Nephron progenitor cell (in vitro differentiated cells): Measurements from ENCODE around the gene CLEC18B.
"Not testable (repeated sequence)": the region's sequence is repeated elsewhere in the genome, so short reads cannot be mapped to it uniquely, and the experiment has no call there.

ENCODE experiments used
- DNase-seq: peaks from one replicate; pipeline ENCODE4 v3.0.0; 2021
- H3K27ac Mint-ChIP-seq: 2 replicates; pipeline ENCODE4 v1.8.0; 2021; ENCODE audit warnings: mild to moderate bottlenecking, moderate library complexity, mixed read lengths
- H3K27me3 Mint-ChIP-seq: 2 replicates; pipeline ENCODE4 v1.8.0; 2021; ENCODE audit warnings: mild to moderate bottlenecking, low read depth, mixed read lengths; ENCODE audit not compliant: poor library complexity
- H3K36me3 Mint-ChIP-seq: 2 replicates; pipeline ENCODE4 v1.8.0; 2021; ENCODE audit warnings: low read depth, mixed read lengths
- H3K4me1 Mint-ChIP-seq: 2 replicates; pipeline ENCODE4 v1.8.0; 2021; ENCODE audit warnings: mixed read lengths
- H3K4me3 Mint-ChIP-seq: 2 replicates; pipeline ENCODE4 v1.8.0; 2021; ENCODE audit warnings: mild to moderate bottlenecking, moderate library complexity, mixed read lengths
- H3K9me3 Mint-ChIP-seq: 2 replicates; pipeline ENCODE4 v1.8.0; 2021; ENCODE audit warnings: mild to moderate bottlenecking, moderate library complexity, mixed read lengths
- CTCF ChIP-seq: fragments of 200-600 bp; sonication (generic); IDR thresholded peaks from 2 replicates; pipeline ENCODE4 v1.5.0; 2021; ENCODE audit warnings: antibody characterized with exemption

CLEC18B gene

DNA sequence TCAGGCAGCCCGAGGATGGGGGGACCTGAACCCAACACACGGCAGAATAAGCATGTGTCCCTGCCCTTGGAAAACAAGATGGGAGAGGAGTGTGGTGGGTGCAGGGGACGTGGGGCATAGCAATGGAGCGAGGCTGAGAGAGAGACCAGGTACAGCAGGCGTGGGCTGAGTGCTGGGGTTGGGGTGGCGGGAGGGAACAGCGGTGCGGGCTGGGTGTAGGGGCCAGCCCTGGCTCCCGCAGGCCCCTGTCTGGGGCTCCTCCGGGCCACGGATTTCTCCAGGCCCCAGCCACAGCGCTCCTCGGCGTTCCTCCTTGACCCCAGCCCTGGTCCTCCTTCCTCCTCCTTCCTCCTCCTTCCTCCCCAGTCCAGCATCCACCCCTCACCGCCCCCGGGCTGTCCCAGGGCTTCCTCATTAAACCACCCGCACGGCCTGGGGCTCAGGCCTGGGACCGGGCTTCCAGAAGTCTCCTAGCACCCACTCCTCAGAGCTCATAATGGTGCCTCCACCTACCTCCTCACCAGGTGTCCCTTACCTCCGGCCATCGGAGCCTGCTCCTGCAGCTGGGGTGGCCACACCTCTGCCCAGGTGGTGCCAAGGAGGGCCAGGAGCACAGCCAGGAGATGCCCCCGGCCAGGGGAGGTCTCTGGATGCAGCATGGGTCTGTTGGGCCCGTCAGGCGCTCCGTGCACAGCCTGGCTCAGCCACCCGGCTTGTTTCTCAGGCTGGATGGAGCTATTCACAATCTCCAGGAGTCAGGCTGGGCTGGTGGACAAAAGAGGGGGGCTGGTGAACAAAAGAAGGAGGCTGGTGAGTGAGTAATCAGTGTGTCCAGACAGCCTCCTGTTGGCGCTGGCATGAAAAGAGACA is at the start of gene CLEC18B:
CLEC18B (minus strand) TSS at position 867 of the 870 bp plus-strand sequence; CDS start at position 659, 208 bp downstream.
- H3K4me3 Mint-ChIP-seq, H3K36me3 Mint-ChIP-seq, H3K9me3 Mint-ChIP-seq, DNase-seq, H3K27me3 Mint-ChIP-seq: not testable (repeated sequence)
- peaks cover 11% of the 10 kb centered on the region for H3K4me1 Mint-ChIP-seq
- peak within 1 kb of the TSS; percentile 51 for H3K27ac Mint-ChIP-seq

GRCh38 chr16:74469946-74470478 is 48.7 kb upstream of the CLEC18B start:
- no peak for TF ChIP-seq CTCF
- Mint-ChIP-seq H3K4me3 (no peak overlapping the region), H3K9me3 (no peaks in the 10 kb centered on the region), H3K27me3 (peaks cover 4% of the 10 kb centered on the region), H3K36me3 (peaks cover 78% of the 10 kb centered on the region), H3K4me1 (peaks cover 5% of the 10 kb centered on the region), H3K27ac (no peak overlapping the region)
- DNase-seq: no peak

GRCh38 chr16:74468807-74469525 is 47.7 kb upstream of the CLEC18B start:
- H3K27ac Mint-ChIP-seq: no peak overlapping the region
- peaks cover 78% of the 10 kb centered on the region for H3K36me3 Mint-ChIP-seq

GRCh38 chr16:74466872-74467271 is 45.6 kb upstream of the CLEC18B start:
- H3K36me3 Mint-ChIP-seq: peaks cover 84% of the 10 kb centered on the region
- H3K4me3 Mint-ChIP-seq: no peak overlapping the region
- no peak for TF ChIP-seq CTCF
- H3K27me3 Mint-ChIP-seq: peaks cover 4% of the 10 kb centered on the region
- H3K4me1 Mint-ChIP-seq: peaks cover 5% of the 10 kb centered on the region
- no peak for DNase-seq
- no peaks in the 10 kb centered on the region for H3K9me3 Mint-ChIP-seq
- peak overlapping the region; percentile 60 for H3K27ac Mint-ChIP-seq

More at GRCh38 chr16:74468807-74469525, 47.7 kb upstream of the CLEC18B start:
- Mint-ChIP-seq H3K9me3 (no peaks in the 10 kb centered on the region), H3K4me3 (no peak overlapping the region), H3K27me3 (peaks cover 4% of the 10 kb centered on the region), H3K4me1 (peaks cover 5% of the 10 kb centered on the region)
- TF ChIP-seq CTCF: no peak
- DNase-seq: no peak

DNA sequence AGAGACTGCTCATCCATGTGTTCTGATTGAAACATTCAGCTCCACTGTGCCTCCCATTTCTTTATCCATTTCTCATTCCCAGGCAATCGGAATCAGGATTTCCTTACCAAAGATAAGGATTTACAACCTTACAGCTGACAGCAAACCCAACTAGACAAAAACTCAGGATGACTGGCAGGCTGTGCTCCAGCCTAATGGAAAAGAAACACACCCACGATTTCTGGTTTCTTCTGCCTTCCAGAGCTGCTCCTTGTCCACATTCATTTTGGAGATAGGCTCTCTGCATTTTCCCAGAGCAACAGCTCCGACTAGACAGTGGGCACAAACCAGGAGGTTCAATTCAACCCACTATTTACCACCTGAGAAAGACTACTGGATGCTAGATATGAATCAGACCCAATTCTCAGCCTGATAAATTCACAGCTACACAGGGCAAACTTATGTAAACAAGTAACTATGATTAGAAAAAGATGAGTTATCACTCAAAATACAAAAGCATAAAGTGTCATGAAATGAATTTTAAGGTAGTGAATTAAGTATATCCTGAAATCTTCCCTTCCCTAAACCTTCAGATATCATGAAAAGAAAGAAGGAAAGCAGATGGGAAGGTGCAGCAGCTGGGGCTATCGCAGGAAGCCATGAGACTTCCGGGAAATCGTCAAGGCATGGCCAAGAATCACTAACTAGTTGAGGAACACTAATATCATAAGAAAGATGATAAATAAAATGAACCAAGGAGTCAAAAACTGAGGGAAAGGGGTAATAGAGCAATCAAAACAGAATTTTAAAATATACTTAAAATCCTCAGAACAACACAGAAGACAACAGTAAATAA is 44.8 kb upstream of the CLEC18B start:
- Mint-ChIP-seq H3K4me3 (no peak overlapping the region), H3K27ac (peak overlapping the region; percentile 60)
- TF ChIP-seq CTCF: no peak

More for the DNA sequence above, 44.8 kb upstream of the CLEC18B start:
- Mint-ChIP-seq H3K27me3 (peaks cover 4% of the 10 kb centered on the region), H3K36me3 (peaks cover 82% of the 10 kb centered on the region), H3K9me3 (no peaks in the 10 kb centered on the region), H3K4me1 (peaks cover 5% of the 10 kb centered on the region)
- DNase-seq: no peak
